ENCODE measurements around the gene PRRG2.
A peak's percentile ranks its signal among the peaks of the same experiment; 100 is the strongest.

Gene PRRG2

GRCh38 chr19:49581007-49581508 lies at the start of gene PRRG2:
TSS of gene PRRG2 (plus strand) at chr19:49581316. CDS start at chr19:49583220, 1,904 bp downstream.
- no peak for DNase-seq

DNA sequence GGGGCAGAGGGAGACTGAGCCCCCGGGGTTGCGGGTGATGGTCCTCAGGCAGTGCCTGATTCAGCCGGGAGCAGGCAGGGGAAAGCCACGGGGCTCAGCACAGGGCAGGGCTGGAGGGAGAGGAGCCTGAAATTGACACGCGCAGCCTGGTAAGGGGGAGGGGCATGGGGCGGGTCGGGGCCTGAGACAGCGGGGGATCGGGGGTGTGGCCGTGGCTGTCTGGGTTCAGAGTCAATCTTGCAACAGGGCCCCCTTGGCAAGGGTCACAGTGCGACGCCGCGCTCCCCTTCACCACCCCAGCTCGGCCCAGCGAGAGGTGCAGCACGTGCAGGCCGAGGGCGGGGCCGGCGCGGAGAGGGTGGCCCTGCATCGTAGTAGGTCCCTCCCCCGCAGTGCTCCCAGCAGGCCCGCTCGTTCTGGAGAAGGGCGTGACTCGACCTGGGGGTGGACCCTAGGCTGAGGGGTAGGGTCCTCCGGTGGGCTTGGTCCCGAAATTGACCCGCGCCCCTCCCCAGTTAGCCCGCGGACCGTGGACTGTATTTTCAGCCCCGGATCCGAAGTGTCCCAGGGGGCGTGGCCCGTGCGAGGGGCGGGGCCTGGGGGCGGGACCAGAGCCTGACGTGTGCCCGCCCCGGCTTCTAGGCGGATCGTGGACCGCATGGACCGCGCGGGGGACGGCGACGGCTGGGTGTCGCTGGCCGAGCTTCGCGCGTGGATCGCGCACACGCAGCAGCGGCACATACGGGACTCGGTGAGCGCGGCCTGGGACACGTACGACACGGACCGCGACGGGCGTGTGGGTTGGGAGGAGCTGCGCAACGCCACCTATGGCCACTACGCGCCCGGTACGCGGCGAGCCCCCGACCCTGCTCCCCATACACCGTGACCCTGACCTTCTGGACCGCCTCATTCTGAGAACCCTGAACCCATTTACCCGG lies 47.3 kb upstream of the PRRG2 start:
- DNase-seq, result peak; percentile 55 to 79

GRCh38 chr19:49534632-49535385 lies 46.3 kb upstream of the PRRG2 start:
- no peak for DNase-seq

DNA sequence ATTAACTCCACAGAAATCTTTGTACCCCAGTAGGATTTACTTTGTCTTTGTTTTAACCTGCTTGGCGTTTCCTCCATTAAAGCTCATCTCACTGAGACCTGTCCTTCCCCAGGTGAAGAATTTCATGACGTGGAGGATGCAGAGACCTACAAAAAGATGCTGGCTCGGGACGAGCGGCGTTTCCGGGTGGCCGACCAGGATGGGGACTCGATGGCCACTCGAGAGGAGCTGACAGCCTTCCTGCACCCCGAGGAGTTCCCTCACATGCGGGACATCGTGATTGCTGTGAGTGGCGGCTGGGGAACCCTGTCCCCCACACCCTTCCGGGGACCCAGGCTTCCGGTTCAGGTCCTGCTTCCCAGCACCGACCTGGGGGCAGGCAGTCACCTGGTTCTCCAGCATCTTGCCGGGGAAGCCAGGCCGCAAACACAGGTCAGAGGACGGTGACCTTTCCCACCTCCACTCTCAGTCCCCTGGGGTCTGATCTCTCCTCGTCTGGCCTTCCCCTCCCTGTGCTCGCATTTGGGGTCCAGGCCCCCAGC lies 44.1 kb upstream of the PRRG2 start:
- no peak for DNase-seq

GRCh38 chr19:49538643-49539042 lies 42.5 kb upstream of the PRRG2 start:
- DNase-seq, result no peak

DNA sequence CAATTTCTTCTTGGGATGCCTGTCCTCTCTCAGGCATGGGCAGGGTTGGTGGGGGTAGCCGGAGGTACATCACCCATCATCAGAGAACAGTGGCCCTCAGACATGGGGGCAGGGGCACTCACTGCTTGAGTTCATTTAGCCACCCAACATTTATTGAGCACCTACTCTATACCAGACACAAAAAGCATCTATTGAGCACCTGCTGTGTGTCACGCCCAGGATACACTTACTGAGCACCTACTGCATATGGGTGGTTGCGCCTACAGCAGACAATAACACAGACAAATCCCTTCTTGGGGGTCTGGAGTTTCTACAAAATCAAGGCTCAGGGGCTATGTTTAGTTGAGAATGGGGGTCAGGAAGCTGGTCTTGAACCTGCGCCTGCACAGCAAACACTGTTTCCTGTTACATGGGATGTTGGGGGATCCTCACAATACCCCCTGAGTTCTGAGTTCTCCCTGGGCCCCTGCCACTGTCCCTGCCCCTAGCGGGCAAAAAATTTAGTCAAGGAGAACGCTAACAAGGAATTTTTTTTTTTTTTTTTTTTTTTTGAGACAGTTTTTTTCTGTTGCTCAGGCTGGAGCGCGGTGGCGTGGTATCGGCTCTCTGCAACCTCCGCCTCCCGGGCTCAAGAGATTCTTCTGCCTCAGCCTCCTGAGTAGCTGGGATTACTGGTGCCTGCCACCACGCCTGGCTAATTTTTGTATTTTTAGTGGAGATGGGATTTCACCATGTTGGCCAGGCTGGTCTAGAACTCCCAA lies 41.7 kb upstream of the PRRG2 start:
- no peak for DNase-seq

GRCh38 chr19:49541914-49542313 lies 39.2 kb upstream of the PRRG2 start:
- no peak for DNase-seq

DNA sequence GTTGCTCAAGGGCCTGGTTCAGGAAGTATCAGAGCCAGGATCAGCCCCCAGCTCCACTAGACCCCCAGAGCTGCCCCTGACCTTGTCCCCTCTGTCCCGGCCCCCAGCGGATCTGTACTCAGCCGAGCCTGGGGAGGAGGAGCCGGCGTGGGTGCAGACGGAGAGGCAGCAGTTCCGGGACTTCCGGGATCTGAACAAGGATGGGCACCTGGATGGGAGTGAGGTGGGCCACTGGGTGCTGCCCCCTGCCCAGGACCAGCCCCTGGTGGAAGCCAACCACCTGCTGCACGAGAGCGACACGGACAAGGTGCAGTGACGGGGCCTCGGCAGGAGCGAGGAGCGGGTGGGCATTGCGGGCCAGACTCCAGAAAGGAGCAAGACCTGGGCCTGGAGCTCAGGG lies 38.7 kb upstream of the PRRG2 start:
- DNase-seq, result no peak

GRCh38 chr19:49543032-49543431 lies 38.1 kb upstream of the PRRG2 start:
- no peak for DNase-seq

GRCh38 chr19:49544154-49544553 lies 37.0 kb upstream of the PRRG2 start:
- DNase-seq, result no peak

- DNase-seq, result peak; percentile 75 to 97
Observed at GRCh38 chr19:49546825-49547565, 34.1 kb upstream of the PRRG2 start.

DNA sequence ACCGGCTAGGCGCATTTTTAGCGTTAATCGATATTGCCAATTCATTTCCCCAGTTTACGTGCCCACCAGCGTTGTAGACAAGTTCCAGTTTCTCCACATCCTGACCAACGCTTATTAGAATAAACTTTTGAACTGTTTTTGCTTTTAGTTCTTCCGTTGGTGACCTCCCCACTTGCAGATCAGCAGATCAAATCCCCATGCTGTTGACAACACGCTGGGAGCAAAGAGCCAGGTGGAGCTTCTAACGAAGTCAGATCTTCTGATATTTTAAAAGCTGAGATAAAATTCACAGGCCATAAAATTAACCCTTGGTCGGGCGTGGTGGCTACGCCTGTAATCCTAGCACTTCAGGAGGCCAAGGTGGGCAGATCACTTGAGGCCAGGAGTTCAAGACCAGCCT lies 32.1 kb upstream of the PRRG2 start:
- no peak for DNase-seq

DNA sequence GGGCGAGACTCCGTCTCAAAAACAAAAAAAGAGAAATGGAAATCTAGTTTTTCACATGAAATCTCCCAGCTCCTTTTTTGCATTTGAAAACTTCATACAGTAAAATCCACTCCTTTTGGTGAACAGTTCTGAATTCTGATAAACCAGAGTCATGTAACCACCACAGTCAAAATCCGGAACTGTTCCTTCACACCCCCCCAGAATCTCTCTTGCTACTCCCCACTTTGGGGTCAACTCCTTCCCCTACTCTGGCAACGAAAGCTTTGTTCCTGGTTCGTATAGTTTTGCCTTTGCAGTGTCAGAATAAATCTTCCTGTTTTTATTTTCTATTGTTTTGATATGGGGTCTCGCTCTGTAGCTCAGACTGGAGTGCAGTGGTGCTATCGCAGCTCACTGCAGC lies 29.6 kb upstream of the PRRG2 start:
- DNase-seq, result peak in 1 of 2 donors; percentile 18

DNA sequence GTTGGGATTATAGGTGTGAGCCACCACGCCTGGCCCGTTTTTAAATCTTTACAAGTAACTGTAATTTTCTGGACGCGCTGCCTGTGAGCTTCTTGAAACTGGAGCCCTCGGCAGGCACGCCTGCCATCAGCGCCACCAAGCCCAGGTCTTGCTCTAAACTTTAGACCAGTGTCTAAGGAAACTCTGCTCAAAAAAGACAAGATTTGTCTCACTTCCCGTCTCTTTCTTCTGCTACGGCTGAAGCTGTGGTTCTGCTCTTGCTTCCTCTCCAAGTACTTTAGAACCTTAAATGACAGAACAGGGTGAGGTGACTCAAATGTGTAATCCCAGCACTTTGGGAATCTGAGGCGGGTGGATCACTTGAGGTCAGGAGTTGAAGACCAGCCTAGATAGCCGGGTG lies 28.4 kb upstream of the PRRG2 start:
- peak in 1 of 2 donors; percentile 35 for DNase-seq

- DNase-seq, result peak; percentile 28 to 67
Observed at GRCh38 chr19:49553451-49554271, 27.5 kb upstream of the PRRG2 start.

GRCh38 chr19:49554701-49555181 lies 26.4 kb upstream of the PRRG2 start:
- no peak for DNase-seq

DNA sequence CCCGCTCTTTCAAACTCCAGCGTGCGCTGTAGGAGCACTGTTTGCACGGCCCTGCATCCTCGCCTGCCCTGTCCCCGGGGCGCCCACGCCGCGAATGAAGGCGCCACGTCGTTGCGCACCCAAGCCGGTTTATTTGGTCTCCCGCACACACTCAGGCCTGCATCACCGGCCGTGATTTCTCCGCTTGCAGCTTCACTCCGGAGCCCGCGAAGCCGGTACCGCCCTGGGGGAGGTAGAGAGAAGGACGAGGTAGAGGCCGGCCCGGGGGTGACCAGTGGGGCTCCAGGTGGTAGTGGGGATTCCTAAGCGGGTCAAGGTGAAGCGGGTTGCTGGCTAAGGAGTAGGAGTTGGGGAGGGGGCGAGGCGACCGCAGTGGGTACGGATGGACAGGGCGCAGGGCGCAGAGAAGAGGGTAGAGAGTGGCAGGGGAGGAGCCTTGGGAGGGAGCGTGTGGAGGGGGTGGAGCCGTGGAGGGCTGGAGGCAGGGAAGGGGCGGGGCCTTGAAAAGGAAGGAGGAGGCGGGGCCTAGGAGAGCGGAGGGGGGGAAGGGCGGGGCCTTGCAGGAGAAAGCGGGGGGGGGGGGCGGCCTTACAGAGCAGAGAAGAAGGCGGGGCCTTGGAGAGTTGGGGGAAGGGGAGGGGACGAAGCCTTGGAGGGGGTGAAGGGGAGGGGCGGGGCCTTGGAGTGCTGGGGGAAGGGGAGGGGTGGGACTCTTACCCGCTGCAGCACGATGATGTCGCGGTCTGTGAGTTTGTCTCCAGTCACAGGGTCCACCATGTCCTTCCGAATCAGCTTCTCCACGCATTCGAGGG lies 25.3 kb upstream of the PRRG2 start:
- peak in 1 of 2 donors; percentile 23 for DNase-seq

DNA sequence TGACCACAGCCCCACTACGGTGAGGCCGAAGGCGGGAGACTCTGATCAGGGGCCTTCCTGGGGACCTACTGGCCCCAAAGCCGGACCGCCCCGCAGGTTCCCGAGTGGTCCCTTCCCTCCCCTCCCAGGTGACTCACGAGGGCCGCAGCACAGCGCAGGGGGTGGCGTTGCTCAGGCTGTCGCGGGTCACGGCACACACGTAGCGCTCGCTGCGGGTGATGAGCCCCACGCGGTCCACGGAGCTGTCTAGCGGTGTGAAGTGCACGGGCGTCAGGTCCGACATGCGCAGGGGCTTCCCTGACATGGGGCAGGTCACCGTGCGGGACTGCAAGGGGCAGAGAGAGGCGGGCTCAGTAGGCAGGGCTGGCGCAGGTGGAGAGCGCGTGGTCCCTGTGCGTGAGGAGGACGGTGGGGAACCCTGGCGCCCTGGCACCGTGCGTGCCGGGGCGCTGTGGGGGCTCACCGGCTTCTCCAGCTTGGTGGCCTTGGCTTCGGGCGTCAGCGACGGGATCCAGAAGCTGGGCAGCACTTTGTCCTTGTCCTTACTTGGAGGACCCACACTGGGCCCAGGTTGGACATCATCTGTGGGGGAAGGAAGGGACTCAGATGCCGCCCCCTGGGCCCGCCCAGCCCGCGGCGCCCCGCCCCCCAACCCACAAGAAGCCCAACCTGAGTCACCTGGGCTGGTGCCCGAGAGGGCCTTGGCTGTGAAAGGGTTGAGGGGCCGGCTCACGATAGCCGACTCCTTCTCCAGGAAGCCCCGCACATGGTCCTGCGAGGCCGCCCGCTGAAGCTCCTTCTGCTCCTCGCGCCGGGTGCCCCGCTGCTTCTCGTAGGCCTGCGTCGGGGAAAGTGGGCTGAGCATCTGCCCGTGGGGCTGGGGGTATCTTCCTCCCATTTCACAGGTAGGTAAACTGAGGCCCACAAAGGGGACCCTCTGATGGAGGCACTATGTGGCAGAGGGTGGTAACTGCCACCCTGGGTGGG lies 24.4 kb upstream of the PRRG2 start:
- DNase-seq, result no peak

All from inflammatory macrophage treated with lipopolysaccharide for 1 hour (primary cell).